Measurements from ENCODE around the gene ZNF888. TPM values are rescaled to one million over a fixed set of nuclear protein-coding genes. Genes with fewer than 3 reads are reported as not detected.

The ZNF888 gene
- total RNA-seq, 1 experiment from 2014 or later, result 13.4 TPM

- Histone ChIP-seq H4K5ac (ENCODE audit: insufficient read length, low read depth, low read length) (no peak overlapping the region), H3K27ac (ENCODE audit: insufficient read length, low read depth, low read length) (no peak overlapping the region), H3K27me3 (ENCODE audit: insufficient read depth, low read length) (no peaks in the 10 kb centered on the region), H2AFZ (ENCODE audit: low read length) (no peak overlapping the region), H2BK120ac (ENCODE audit: low read depth, low read length, poor library complexity, severe bottlenecking) (no peak overlapping the region), H3T11ph (ENCODE audit: low read length) (no peak overlapping the region), H3K79me2 (ENCODE audit: insufficient read depth, low read length) (peaks cover 7% of the 10 kb centered on the region; the same call in 1 of the 2 replicates), H3K79me1 (ENCODE audit: insufficient read depth, low read depth, low read length, poor library complexity, severe bottlenecking) (peaks cover 3% of the 10 kb centered on the region), H3K4ac (ENCODE audit: low read depth, low read length) (no peak overlapping the region), H3K56ac (ENCODE audit: insufficient read length, low read depth, low read length) (no peak overlapping the region), H3K23ac (ENCODE audit: insufficient read length, low read depth, low read length) (no peak overlapping the region), H3K9me3 (ENCODE audit: control insufficient read depth, low read depth, low read length) (no peaks in the 10 kb centered on the region), H4K91ac (ENCODE audit: insufficient read length, low read depth, low read length) (no peak overlapping the region), H3K9ac (ENCODE audit: extremely low read depth, insufficient read length, low read length) (peak overlapping the region; percentile 84), H2BK5ac (ENCODE audit: insufficient read length, low read length) (no peak overlapping the region), H2BK15ac (ENCODE audit: low read depth, low read length) (no peak overlapping the region), H3K4me1 (ENCODE audit: insufficient read depth, low read length) (peaks cover 2% of the 10 kb centered on the region; the same call in 1 of the 2 replicates), H3K14ac (ENCODE audit: insufficient read depth, low read length) (no peak overlapping the region), H3K18ac (ENCODE audit: insufficient read length, low read depth, low read length) (peak overlapping the region; percentile 10), H3K23me2 (ENCODE audit: insufficient read length, low read depth, low read length, poor library complexity, severe bottlenecking) (peaks cover 5% of the 10 kb centered on the region), H2AK5ac (ENCODE audit: insufficient read length, low read length) (no peak overlapping the region), H2BK20ac (ENCODE audit: low read depth, low read length, poor library complexity, severe bottlenecking) (no peak overlapping the region), H4K20me1 (ENCODE audit: control insufficient read depth, insufficient read depth, insufficient read length) (no peaks in the 10 kb centered on the region), H4K8ac (replicated peaks; ENCODE audit: insufficient read length, low read depth, low read length) (no peak overlapping the region), H2BK12ac (ENCODE audit: insufficient read length, low read depth, low read length) (no peak overlapping the region), H3K4me2 (ENCODE audit: insufficient read depth, insufficient read length, low read length) (peak overlapping the region; percentile 53)
- Mint-ChIP-seq H3K36me3 (ENCODE audit: insufficient read depth in 1 of 3, low read depth in 3 of 3) (peaks cover 20 to 35% (median 34%) of the 10 kb centered on the region in 3 experiments), H3K27me3 (ENCODE audit: low read depth) (no peaks in the 10 kb centered on the region), H3K4me1 (peaks cover 17 to 19% of the 10 kb centered on the region in 2 experiments), H3K27ac (peak overlapping the region; percentile 97 to 99 (median 98); a peak in 5 of 7 replicates), H3K9me3 (no peaks in the 10 kb centered on the region), H3K4me3 (peak overlapping the region; percentile 94 to 95)
- WGBS (ENCODE audit: extremely low coverage, insufficient read length, low lambda C conversion rate), result no CpG with 5 or more reads among the region's 24 CpGs
- DNase-seq, result peak; percentile 40
- TF ChIP-seq, protein P1, sequence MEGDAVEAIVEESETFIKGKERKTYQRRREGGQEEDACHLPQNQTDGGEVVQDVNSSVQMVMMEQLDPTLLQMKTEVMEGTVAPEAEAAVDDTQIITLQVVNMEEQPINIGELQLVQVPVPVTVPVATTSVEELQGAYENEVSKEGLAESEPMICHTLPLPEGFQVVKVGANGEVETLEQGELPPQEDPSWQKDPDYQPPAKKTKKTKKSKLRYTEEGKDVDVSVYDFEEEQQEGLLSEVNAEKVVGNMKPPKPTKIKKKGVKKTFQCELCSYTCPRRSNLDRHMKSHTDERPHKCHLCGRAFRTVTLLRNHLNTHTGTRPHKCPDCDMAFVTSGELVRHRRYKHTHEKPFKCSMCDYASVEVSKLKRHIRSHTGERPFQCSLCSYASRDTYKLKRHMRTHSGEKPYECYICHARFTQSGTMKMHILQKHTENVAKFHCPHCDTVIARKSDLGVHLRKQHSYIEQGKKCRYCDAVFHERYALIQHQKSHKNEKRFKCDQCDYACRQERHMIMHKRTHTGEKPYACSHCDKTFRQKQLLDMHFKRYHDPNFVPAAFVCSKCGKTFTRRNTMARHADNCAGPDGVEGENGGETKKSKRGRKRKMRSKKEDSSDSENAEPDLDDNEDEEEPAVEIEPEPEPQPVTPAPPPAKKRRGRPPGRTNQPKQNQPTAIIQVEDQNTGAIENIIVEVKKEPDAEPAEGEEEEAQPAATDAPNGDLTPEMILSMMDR (conservative IDR thresholded peaks at IDR 0.05), result no peak
Observed at GRCh38 chr19:52896431-52897137, 26.6 kb downstream of the ZNF888 start.

All from H9 (cell line).